SH-SY5Y (cell line): ENCODE data around the gene PIP5KL1.

ENCODE experiments used
- GATA2 ChIP-seq: IDR thresholded peaks from 2 replicates; pipeline ENCODE4 v1.6.1; 2011; ENCODE audit warnings: mild to moderate bottlenecking, low read depth, low read length
- GATA3 ChIP-seq: IDR thresholded peaks from 2 replicates; pipeline ENCODE4 v1.6.1; 2011; ENCODE audit warnings: low read depth, mild to moderate bottlenecking, low read length, moderate library complexity

- TF ChIP-seq GATA2 (no peak), GATA3 (no peak)
These were observed 34.0 kb downstream of the PIP5KL1 start for GRCh38 chr9:127896395-127897192.
